SIG-M5 treated with dmso at 0.1 percent for 504 hours (cell line): Measurements from ENCODE around the gene PER2.
A peak's percentile ranks its signal among the peaks of the same experiment; 100 is the strongest.
"Not testable (repeated sequence)": the region's sequence is repeated elsewhere in the genome, so short reads cannot be mapped to it uniquely, and the experiment has no call there.

Source experiments
- DNase-seq: peaks from one replicate; lab custom pipeline; 2025; ENCODE audit not compliant: unreplicated experiment; lab: John Stamatoyannopoulos, UW

PER2 gene, protein sequence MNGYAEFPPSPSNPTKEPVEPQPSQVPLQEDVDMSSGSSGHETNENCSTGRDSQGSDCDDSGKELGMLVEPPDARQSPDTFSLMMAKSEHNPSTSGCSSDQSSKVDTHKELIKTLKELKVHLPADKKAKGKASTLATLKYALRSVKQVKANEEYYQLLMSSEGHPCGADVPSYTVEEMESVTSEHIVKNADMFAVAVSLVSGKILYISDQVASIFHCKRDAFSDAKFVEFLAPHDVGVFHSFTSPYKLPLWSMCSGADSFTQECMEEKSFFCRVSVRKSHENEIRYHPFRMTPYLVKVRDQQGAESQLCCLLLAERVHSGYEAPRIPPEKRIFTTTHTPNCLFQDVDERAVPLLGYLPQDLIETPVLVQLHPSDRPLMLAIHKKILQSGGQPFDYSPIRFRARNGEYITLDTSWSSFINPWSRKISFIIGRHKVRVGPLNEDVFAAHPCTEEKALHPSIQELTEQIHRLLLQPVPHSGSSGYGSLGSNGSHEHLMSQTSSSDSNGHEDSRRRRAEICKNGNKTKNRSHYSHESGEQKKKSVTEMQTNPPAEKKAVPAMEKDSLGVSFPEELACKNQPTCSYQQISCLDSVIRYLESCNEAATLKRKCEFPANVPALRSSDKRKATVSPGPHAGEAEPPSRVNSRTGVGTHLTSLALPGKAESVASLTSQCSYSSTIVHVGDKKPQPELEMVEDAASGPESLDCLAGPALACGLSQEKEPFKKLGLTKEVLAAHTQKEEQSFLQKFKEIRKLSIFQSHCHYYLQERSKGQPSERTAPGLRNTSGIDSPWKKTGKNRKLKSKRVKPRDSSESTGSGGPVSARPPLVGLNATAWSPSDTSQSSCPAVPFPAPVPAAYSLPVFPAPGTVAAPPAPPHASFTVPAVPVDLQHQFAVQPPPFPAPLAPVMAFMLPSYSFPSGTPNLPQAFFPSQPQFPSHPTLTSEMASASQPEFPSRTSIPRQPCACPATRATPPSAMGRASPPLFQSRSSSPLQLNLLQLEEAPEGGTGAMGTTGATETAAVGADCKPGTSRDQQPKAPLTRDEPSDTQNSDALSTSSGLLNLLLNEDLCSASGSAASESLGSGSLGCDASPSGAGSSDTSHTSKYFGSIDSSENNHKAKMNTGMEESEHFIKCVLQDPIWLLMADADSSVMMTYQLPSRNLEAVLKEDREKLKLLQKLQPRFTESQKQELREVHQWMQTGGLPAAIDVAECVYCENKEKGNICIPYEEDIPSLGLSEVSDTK (N-terminal part only)

DNA sequence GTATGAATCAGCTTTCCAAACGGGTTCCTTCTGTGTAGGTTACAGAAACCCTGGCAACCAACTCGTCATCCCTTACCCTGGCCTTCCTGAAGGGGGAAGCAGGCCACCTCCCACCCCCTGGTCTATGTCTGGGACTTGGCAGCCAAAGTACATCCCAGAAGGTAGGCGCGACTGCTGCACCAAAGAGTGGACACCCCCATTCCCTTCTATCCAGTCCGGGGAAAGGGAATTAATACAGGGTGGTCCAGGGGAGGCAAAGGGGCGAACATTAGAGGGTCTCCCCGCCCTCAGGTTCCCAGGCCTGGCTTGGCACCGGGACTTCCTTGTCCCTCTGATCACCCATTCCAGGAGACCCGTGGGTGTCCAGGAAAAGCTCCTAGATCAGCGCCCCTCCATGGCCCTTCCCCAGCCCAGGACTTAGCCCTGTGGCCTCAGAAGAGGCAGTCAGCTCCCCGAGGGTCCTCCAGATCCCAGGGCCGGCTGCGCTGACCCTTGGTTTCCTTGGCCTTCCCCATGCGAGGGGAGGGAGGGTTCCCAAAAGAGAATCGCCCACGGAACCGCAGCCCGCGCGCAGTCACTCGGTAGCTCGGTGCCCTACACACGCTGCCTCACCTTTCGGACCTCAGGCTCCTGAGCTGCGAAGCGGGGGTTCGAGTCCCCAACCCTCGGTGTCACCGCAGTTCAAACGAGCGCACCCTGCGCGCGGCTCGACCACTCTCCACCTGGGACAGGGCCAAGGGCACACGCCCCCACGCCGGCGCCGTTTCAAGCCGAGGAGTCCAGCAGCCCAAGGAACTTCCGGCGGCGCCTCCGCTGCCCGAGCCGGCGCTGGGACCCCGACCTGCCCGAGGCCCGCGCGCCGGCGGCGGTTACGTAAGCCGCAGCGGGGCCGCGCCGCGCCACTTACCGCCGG, at the start of gene PER2:
PER2 (minus strand) TSS at position 874 of the 913 bp plus-strand sequence. CDS start 10,674 bp downstream, outside the sequence.
- peak; percentile 91 for DNase-seq

DNA sequence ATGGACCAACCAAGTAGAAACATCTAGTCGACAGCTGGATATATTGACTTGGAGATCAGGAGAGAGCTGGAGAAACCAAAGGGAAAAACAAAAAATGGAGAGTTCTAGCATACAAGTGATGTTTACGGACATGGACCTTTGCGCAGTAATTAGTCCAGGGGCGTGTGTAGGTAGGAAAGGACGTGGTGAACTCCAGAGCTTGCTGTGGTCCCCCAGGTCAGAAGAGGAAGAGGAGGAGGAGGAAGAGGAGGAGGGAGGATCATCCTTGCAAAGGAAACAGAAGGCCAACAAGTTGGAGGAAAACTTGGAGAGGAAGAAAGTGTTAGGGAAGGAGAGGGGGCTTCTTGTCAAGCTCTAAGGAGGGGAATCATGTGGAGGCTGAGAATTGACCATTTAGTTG, 49.4 kb upstream of the PER2 start:
- no peak for DNase-seq

DNA sequence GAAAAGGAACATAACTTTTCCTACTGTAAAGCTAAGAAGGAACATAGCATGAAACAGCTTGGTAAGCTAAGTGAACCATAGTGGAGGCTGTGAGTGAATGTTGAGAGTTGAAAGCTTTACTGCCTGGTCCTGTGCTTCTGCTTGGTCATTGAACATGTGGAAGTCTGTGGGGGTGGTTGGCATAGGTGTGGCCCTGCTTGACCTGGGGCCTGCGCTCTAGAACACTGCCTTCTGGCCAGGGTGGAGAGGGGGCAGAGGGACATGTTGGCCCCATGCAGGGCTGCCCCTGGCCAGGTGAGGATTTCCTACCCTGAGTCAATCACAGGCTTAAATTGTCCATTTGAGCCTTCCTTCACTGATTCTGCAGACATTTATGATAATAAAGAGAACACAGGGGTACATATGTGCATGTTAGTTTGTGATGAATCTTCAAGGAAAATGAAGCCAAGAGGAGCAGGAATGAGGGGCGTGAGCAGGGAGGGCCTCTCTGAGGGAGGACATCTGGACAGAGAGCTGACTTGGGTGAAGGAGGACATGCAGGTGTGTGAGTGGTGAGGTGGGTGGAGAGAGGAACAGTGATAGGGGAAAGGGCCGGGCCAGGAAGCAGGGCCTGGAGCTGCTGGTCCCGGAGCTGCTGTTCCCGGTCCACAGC, 48.5 kb upstream of the PER2 start:
- no peak for DNase-seq

DNA sequence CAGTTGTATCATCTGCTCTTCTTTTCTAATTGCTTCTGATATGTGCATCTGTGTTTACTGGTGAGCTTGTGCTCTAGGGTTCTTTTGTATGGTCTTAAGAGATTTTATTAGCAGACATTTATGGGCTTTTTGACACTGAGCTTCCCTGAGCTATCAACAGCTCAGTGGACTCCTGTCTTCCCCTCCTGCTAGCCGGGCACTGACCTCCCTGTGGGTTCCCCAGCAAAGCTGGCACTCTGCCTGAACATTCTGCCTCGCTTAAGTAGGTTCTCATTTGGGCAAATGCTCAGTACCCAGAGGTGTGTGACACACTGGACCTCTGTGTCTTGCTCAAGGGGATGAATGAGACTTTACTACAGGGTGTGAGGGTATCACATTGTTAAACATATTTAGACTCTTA, 47.7 kb upstream of the PER2 start:
- no peak for DNase-seq

DNA sequence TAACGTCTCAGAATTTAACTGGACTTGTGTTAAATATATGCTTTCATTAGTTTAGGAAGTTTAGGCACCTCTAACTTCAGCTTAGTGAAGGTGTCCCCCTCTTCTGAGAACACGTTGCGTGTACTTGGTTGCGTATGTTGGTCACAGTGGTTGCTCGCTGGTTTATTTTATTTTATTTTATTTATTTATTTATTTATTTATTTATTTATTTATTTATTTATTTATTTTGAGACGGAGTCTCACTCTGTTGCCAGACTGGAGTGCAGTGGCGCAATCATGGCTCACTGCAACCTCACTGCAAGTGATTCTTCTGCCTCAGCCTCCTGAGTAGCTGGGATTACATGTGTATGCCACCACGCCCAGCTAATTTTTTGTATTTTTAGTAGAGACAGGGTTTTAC, 47.2 kb upstream of the PER2 start:
- not testable (repeated sequence) for DNase-seq

DNA sequence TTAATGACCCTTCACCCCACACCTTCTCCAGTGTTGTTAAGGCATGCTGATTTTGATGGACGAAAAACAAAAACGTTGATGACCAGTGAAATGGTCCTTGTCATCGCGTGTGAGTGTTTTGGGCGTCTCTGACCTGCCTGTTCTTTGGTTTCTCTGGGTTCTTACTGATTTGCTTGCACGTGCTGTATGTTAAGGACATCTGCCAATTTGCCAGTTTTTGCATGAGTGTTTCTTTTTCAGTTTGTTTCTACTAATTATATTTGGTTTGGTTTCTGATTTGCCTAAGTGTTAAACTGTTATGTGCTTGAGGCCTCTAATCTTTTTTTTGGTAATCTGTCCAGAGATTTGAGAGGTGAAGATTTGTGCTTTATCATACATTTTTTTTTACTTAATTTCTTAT, 46.5 kb upstream of the PER2 start:
- DNase-seq: no peak

DNA sequence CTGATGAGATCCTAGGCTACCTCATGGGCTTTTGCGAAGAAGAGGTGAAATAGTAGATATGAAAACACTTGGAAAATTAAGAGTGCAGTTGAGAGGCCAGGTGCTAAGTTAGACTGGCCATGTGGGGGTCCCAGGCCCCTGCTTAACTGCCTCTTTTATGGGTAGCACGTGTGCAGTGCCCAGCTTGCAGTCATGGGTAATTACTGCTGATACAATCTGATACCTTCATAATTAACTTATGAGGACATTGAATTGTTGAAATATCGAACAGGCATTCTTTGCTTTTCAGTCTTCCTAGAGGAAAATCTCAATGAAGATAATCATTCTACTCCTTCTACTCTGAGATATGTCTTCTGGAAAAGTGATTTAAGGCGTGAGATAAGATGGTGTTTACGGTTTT, 43.5 kb upstream of the PER2 start:
- no peak for DNase-seq

DNA sequence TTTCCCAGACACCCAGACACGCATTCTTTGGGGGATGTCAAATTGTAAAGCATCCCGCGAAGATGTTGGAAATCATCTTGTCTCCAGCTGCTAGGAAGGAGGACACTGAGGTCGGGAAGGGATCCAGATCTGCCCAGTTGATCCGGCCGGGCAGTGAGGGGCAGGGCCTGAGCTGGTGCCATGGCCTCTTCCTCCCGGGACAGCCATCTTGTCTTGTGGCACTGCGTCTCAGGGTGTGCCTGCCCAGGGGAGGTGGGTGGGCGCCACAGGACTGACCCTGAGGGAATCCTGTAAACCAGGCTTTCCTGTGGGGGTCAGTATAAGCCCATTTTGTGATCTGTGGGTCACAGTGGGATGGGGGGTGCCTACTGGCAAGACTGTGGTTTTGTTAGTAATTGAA, 42.0 kb upstream of the PER2 start:
- DNase-seq: no peak

DNA sequence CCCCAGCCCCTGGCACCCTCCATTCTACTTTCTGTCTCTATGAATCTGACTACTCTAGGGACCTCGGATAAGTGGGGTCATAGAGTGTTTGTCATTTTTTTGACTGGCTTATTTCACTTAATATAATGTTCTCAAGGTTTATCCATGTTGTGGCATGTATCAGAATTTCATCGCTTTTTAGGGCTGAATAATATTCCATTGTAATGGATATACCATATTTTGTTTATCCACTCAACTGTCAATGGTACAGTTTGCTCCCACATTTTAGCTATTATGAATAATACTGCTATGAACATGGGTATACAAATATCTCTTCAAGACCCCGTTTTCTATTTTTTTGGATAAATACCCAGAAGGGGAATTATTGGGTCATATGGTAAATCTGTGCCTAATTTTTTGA, 39.3 kb upstream of the PER2 start:
- DNase-seq: no peak

DNA sequence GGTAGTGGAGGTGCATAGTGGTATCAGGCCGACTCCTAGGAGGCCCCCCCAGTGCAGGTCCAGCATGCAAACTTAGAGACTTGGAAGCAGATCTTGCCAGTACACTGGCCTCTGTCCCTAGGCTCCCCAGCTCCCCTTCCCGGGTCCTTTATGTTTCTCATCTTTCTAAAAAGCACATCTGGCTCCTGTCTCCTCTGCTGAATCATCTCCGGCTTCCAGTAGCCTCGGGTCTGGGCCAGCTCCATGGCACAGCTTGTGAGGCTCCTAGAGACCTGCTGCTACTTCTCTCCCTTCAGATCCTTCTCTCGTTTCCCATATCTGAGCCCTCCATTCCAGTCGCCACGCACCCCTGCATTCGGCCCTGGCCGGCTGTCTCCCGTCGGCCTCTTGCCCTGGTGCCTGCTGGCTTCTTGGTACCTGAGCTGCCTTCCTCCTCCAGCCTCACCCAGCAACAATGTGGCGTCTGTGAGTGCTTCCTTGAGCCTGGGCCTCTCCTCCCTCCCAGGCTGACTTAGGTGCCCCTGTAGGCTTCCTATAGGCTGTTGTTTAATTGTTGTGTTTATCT, 38.5 kb upstream of the PER2 start:
- no peak for DNase-seq

DNA sequence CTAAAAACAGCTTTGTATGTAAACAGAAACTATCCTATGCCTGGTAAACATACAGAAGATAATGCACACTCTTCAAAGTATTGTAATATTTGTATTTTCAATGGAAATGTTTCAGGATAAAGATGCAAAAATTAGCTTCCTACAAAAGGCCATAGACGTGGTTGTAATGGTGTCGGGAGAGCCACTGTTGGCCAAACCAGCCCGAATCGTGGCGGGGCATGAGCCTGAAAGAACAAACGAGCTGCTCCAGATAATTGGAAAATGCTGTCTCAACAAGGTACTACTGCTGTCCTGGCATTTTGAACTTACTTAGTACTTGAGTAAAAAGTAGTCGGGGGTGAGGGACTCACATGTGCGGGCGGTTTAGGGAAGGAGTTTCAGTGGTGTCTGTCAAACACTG, 37.3 kb upstream of the PER2 start:
- DNase-seq: no peak

DNA sequence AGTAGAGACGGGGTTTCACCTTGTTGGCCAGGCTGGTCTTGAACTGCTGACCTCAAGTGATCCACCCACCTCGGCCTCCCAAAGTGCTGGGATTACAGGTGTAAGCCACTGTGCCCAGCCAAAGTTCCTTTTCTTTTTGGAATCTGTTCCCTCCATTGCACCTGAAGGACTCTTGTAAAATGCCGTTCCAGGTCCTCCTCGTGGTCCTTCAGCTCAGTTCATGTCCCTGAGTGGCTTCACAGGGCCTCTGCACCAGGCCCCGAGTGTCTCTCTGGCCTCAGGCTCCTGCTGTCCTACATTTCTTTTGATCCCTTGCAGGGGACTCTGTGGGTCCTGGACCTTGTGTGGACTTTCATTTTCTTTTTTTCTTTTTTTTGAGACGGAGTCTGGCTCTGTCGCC, 35.8 kb upstream of the PER2 start:
- not testable (repeated sequence) for DNase-seq

DNA sequence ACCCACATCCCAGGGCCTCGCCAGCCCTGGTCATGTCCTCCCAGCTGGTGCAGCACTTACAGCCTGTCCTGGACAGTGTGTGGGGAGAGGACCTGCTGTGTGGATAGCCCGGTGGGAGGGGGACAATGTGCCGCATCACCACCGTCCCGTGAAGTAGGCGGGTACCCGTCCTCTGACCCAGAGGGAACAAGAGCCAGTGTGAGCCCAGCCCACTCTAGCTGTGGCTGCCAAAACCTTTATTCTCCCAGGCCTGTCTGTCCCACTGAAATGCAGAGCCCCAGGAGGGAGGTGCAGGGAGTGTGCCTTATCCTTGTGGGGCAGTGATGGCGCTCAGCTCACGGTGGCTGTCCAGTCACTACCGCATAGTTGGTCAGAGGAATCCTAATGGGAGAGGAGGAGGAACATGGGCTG, 33.6 kb upstream of the PER2 start:
- DNase-seq: no peak

DNA sequence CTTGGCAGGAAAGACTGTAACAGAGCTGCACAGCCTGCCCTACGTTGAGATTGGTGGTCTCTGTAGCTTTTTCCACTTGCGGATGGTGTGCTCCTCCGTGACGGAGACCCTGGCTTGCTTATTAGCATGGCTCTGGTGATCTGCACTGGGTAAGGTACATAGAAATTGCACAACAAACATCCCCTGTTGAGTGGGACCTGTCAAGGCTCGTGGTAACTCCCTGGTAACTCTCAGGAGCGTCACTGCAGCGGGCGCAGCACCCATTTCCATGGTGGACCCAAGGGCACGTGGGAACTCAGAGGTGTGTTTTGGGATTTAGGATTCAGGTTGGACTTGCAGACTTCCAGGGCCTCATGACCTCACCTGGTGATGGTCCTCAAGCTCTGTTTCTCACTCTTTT, 33.1 kb upstream of the PER2 start:
- no peak for DNase-seq

DNA sequence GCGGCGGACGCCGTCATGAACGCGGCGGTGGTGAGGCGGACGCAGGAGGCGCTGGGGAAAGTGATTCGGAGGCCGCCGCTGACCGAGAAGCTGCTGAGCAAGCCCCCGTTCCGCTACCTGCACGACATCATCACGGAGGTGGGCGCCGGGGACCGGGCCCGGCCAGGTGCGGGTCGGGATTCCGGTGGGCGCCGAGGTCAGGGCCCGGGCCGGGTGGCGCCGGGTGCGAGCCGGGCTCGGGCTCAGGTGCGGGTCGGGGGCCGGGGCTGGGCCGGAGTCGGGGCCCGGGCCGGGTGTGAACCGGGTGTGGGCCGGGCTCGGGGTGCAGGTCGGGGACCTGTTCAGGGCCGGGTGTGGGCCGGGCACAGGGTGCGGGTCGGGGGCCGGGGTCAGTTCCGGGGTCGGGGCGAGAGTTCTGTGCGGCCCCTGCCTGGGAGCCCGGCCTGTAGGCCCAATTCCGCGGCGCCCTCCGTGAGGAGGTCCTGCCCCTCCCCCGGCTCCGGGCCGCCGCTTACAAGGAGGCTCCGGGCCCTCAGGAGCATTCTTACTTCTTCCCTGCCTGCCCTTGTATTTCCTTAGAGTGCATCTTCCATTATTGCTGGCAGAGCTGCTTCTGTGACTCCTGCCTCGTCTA, 32.4 kb upstream of the PER2 start:
- no peak for DNase-seq

DNA sequence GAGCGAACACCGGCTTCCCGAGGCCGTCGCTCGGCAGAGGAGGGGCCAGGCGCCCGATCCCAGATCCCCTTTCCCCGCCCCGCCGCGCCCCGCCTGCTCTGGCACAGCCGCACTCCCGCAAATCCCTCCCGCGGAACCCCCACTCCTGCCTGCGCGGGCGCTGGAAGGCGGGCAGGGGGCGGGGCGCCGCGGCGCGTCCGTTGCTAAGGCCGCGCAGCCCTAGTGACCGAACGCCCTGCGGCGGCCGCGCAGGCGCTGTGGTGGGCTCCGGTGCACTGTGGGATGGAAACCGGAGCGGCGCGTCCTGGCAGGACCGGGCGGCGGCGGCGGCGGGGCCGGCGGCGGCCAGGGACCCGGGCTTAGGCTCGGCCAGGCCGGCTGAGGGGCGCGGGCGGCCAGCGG, 31.8 kb upstream of the PER2 start, which contains the start of gene TRAF3IP1:
TRAF3IP1 (plus strand) TSS at position 273 of the 402 bp plus-strand sequence. CDS start 145 bp downstream, outside the sequence.
- DNase-seq: peak; percentile 73

DNA sequence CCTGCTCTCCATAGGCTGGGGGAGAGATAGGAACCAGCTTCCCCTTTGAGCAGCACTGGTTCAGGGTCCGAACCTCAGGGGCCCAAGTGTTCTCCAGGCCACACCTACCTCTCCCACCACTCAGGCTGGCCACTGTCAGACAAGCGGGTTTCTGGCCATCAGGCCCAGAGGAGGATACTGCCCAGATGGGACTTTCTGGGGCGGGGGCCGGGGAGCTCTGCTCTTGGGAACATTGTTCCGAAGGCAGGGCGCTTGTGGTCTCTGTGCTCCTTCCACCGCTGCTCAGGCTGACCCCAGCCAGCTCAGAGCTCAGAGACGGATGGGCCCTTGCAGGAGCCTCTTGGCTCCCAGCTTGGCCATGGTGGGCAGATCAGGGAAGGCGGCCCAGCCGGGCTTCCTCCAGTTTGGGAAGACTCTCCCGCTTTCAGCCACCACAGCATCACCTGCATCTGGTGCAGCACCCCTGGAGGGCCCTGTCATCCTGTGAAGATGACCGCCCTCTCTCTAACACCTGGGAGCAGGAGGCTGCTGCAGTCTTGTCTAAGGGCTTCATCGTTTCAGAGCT, 26.7 kb upstream of the PER2 start:
- DNase-seq: no peak

DNA sequence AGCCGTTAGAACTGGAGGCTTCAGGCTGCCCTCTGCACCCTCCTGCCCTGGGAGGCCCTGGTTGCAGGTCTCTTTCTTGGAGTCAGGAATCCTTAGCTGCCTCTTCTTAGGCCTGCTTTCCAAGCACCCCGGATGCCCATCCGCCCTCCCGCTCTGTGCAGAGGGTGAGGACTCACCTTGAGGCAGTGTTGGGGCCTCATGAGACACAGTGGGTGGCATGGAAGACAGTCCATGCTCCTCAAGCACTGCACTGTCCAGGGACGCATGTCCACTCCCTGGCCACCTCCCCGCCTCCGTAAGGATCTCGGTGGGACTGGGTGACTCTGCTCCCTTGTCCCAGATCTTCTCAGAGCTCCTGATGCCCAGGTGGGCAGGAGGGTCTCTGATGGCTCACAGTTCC, 26.2 kb upstream of the PER2 start:
- DNase-seq: no peak

DNA sequence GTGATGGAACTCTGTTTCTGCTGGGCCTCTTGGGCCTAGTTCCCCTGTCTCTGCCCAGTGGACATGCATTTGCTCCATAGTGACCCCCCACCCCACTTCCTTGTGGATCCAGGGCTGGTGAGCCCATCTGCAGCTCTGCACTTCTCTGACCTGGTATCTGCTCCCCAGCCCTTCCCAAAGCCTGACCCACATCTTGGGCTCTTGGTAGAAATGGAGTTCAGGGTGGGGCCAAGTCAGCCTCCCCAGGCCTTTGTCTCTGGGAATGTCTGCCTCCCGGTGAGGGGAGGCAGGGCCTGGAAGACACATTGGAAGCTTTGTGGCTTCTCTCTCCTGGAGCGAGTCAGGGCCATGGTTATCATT, 25.6 kb upstream of the PER2 start:
- DNase-seq: no peak
